Dendritic cell treated with granulocyte-macrophage colony-stimulating factor and Interleukin-4, amounts not matched to agents 40 ng/mL and 50 ng/mL, for 4 days (primary cell): ENCODE measurements around the gene ASXL3.

Source experiments
- H3K27ac Mint-ChIP-seq: one replicate; pipeline ENCODE4 v1.8.0; 2022; ENCODE audit warnings: mild to moderate bottlenecking, mixed read lengths
- H3K27me3 Mint-ChIP-seq: one replicate; pipeline ENCODE4 v1.8.0; 2022; ENCODE audit warnings: mild to moderate bottlenecking, mixed read lengths
- H3K36me3 Mint-ChIP-seq: one replicate; pipeline ENCODE4 v1.8.0; 2022; ENCODE audit warnings: low read depth, mixed read lengths
- H3K4me1 Mint-ChIP-seq: one replicate; pipeline ENCODE4 v1.8.0; 2022; ENCODE audit warnings: low read depth, mixed read lengths
- H3K4me3 Mint-ChIP-seq: one replicate; pipeline ENCODE4 v1.8.0; 2022; ENCODE audit warnings: mild to moderate bottlenecking, moderate library complexity, mixed read lengths
- H3K9me3 Mint-ChIP-seq: one replicate; pipeline ENCODE4 v1.8.0; 2022; ENCODE audit warnings: mixed read lengths
- intact Hi-C: fragments of 100-400 bp; cut with micrococcal nuclease; formaldehyde crosslinking; loops from one replicate; pipeline ENCODE4 v1.15.0; 2022

Gene ASXL3

GRCh38 chr18:33575451-33575850, 2.6 kb upstream of the ASXL3 start:
- H3K9me3 Mint-ChIP-seq: no peaks in the 10 kb centered on the region
- H3K4me3 Mint-ChIP-seq: no peak overlapping the region
- no peaks in the 10 kb centered on the region for H3K36me3 Mint-ChIP-seq
- no peak overlapping the region for H3K27ac Mint-ChIP-seq
- intact Hi-C loops: no loop called here
- H3K27me3 Mint-ChIP-seq: peaks cover 12% of the 10 kb centered on the region
- peaks cover 7% of the 10 kb centered on the region for H3K4me1 Mint-ChIP-seq

- Mint-ChIP-seq H3K27ac (no peak overlapping the region), H3K9me3 (no peaks in the 10 kb centered on the region), H3K4me3 (no peak overlapping the region), H3K27me3 (peaks cover 14% of the 10 kb centered on the region), H3K4me1 (peaks cover 7% of the 10 kb centered on the region), H3K36me3 (no peaks in the 10 kb centered on the region)
- intact Hi-C loops: no loop called here
Observed at GRCh38 chr18:33576999-33577646, 896 bp upstream of the ASXL3 start.

- H3K9me3 Mint-ChIP-seq: no peaks in the 10 kb centered on the region
- intact Hi-C loops: no loop called here
- H3K27me3 Mint-ChIP-seq: peaks cover 14% of the 10 kb centered on the region
- H3K4me3 Mint-ChIP-seq: peak overlapping the region; percentile 59
- no peak overlapping the region for H3K27ac Mint-ChIP-seq
- H3K36me3 Mint-ChIP-seq: no peaks in the 10 kb centered on the region
- peaks cover 7% of the 10 kb centered on the region for H3K4me1 Mint-ChIP-seq
Observed at GRCh38 chr18:33578518-33579348, 714 bp downstream of the ASXL3 start.

GRCh38 chr18:33579349-33580215, 1.6 kb downstream of the ASXL3 start:
- intact Hi-C loops: no loop called here

GRCh38 chr18:33580546-33580945, 2.5 kb downstream of the ASXL3 start:
- Mint-ChIP-seq H3K36me3 (no peaks in the 10 kb centered on the region), H3K4me1 (peaks cover 7% of the 10 kb centered on the region), H3K9me3 (no peaks in the 10 kb centered on the region), H3K27me3 (peaks cover 12% of the 10 kb centered on the region), H3K27ac (no peak overlapping the region), H3K4me3 (no peak overlapping the region)
- intact Hi-C loops: no loop called here

More at GRCh38 chr18:33579349-33580215, 1.6 kb downstream of the ASXL3 start:
- Mint-ChIP-seq H3K9me3 (no peaks in the 10 kb centered on the region), H3K27ac (no peak overlapping the region), H3K4me1 (peaks cover 7% of the 10 kb centered on the region), H3K4me3 (no peak overlapping the region), H3K27me3 (peaks cover 14% of the 10 kb centered on the region), H3K36me3 (no peaks in the 10 kb centered on the region)

- Mint-ChIP-seq H3K9me3 (no peaks in the 10 kb centered on the region), H3K36me3 (no peaks in the 10 kb centered on the region), H3K27me3 (peaks cover 11% of the 10 kb centered on the region), H3K27ac (no peak overlapping the region), H3K4me1 (peaks cover 7% of the 10 kb centered on the region), H3K4me3 (no peak overlapping the region)
- intact Hi-C loops: no loop called here
Observed at GRCh38 chr18:33581856-33582255, 3.8 kb downstream of the ASXL3 start.

GRCh38 chr18:33583901-33584300, 5.9 kb downstream of the ASXL3 start:
- intact Hi-C loops: no loop called here
- Mint-ChIP-seq H3K9me3 (no peaks in the 10 kb centered on the region), H3K4me1 (no peaks in the 10 kb centered on the region), H3K4me3 (no peak overlapping the region), H3K27ac (no peak overlapping the region), H3K36me3 (no peaks in the 10 kb centered on the region), H3K27me3 (peaks cover 2% of the 10 kb centered on the region)

- Mint-ChIP-seq H3K36me3 (no peaks in the 10 kb centered on the region), H3K27me3 (peaks cover 2% of the 10 kb centered on the region), H3K27ac (no peak overlapping the region), H3K4me3 (no peak overlapping the region), H3K9me3 (no peaks in the 10 kb centered on the region), H3K4me1 (no peaks in the 10 kb centered on the region)
- intact Hi-C loops: no loop called here
Observed at GRCh38 chr18:33584548-33585430, 6.8 kb downstream of the ASXL3 start.

GRCh38 chr18:33585431-33585775, 7.4 kb downstream of the ASXL3 start:
- intact Hi-C loops: no loop called here
- no peak overlapping the region for H3K27ac Mint-ChIP-seq
- H3K4me3 Mint-ChIP-seq: no peak overlapping the region
- no peaks in the 10 kb centered on the region for H3K4me1 Mint-ChIP-seq
- H3K9me3 Mint-ChIP-seq: no peaks in the 10 kb centered on the region
- H3K27me3 Mint-ChIP-seq: peaks cover 2% of the 10 kb centered on the region
- no peaks in the 10 kb centered on the region for H3K36me3 Mint-ChIP-seq

GRCh38 chr18:33588361-33588760, 10.3 kb downstream of the ASXL3 start:
- intact Hi-C loops: no loop called here
- Mint-ChIP-seq H3K9me3 (no peaks in the 10 kb centered on the region), H3K27ac (no peak overlapping the region), H3K4me1 (no peaks in the 10 kb centered on the region), H3K4me3 (no peak overlapping the region), H3K36me3 (no peaks in the 10 kb centered on the region), H3K27me3 (no peaks in the 10 kb centered on the region)

- Mint-ChIP-seq H3K9me3 (no peaks in the 10 kb centered on the region), H3K27me3 (no peaks in the 10 kb centered on the region), H3K4me1 (no peaks in the 10 kb centered on the region), H3K27ac (no peak overlapping the region), H3K4me3 (no peak overlapping the region), H3K36me3 (no peaks in the 10 kb centered on the region)
- intact Hi-C loops: no loop called here
Observed at GRCh38 chr18:33593261-33593660, 15.2 kb downstream of the ASXL3 start.

GRCh38 chr18:33594799-33595198, 16.8 kb downstream of the ASXL3 start:
- no peaks in the 10 kb centered on the region for H3K9me3 Mint-ChIP-seq
- intact Hi-C loops: no loop called here

GRCh38 chr18:33596178-33596854, 18.3 kb downstream of the ASXL3 start:
- H3K36me3 Mint-ChIP-seq: no peaks in the 10 kb centered on the region
- H3K27ac Mint-ChIP-seq: no peak overlapping the region
- no peak overlapping the region for H3K4me3 Mint-ChIP-seq
- H3K27me3 Mint-ChIP-seq: no peaks in the 10 kb centered on the region
- no peaks in the 10 kb centered on the region for H3K9me3 Mint-ChIP-seq
- intact Hi-C loops: no loop called here
- no peaks in the 10 kb centered on the region for H3K4me1 Mint-ChIP-seq

More at GRCh38 chr18:33594799-33595198, 16.8 kb downstream of the ASXL3 start:
- H3K4me1 Mint-ChIP-seq: no peaks in the 10 kb centered on the region
- H3K36me3 Mint-ChIP-seq: no peaks in the 10 kb centered on the region
- no peak overlapping the region for H3K27ac Mint-ChIP-seq
- no peaks in the 10 kb centered on the region for H3K27me3 Mint-ChIP-seq
- no peak overlapping the region for H3K4me3 Mint-ChIP-seq
